Muscle of back (tissue), 11 donors: Measurements from ENCODE around the gene SEPTIN2. TPM values are rescaled to one million over a fixed set of nuclear protein-coding genes. Genes with fewer than 3 reads are reported as not detected.
A peak's percentile ranks its signal among the peaks of the same experiment; 100 is the strongest.
"Not testable (repeated sequence)": the region's sequence is repeated elsewhere in the genome, so short reads cannot be mapped to it uniquely, and the experiment has no call there.

ENCODE experiments used
- DNase-seq, 3 donors: peaks; one replicate each; pipeline versions ENCODE4 v3.0.0 to v3.0.0-alpha.2; 2013
- polyA plus RNA-seq, 10 donors: library from polyadenylated mRNA; unstranded; fragments of 120-200 nt; gene quantifications; one replicate each; pipeline ENCODE4 v1.2.1, GENCODE V29; 2013; ENCODE audit not compliant: insufficient read length in 10 of 10

Gene SEPTIN2
- polyA plus RNA-seq, 10 donors = 265 to 384 (median 314) TPM

DNA sequence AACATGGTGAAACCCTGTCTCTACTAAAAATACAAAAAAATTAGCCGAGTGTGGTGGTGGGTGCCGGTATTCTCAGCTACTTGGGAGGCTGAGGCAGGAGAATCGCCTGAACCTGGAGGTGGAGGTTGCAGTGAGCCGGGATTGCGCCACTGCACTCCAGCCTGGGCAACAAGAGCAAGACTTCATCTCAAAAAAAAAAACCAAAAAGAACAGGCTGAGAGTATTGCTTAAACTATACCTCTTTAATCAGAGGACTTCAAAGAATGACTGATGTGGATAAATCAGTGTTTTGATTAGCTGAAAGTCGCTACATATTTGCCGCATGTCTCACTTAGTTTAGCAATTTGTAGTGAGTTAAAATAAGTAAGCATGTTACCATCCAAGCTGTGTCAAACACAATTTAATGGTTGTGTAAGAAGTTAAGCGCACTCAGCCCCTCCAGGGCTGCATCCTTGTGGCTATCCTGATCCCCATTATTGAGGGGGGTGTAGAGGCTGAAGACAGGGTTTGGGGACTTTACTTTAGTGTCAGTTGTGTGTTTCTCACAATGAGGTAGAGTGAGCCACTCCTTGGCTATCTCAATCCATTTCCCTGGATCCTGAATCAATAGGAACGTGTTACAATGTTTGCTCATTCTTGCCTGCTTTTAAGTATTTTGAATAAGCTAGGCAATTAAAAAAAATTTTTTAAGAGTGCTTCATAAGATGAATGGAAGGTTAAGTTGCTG, 29.4 kb downstream of the SEPTIN2 start:
- no peak for DNase-seq

DNA sequence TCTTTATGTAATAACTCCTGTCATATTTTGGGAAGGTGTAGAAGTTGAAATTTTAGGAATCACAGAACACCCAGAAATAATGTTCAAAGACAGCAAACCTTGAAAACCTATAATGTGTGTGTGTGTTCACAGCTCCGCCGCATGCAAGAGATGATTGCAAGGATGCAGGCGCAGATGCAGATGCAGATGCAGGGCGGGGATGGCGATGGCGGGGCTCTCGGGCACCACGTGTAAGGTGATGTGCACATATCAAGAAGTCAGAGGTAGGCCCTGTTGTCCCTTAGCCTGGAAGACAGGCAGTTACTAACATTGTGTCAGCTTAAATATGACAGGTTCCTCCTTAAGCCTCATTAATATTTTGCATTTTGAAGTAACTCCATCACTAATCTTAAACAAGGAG, 34.2 kb downstream of the SEPTIN2 start:
- no peak for DNase-seq

- DNase-seq = no peak
Observed at GRCh38 chr2:241350530-241350877, 34.8 kb downstream of the SEPTIN2 start.

GRCh38 chr2:241350878-241351639, 35.3 kb downstream of the SEPTIN2 start:
- no peak for DNase-seq

DNA sequence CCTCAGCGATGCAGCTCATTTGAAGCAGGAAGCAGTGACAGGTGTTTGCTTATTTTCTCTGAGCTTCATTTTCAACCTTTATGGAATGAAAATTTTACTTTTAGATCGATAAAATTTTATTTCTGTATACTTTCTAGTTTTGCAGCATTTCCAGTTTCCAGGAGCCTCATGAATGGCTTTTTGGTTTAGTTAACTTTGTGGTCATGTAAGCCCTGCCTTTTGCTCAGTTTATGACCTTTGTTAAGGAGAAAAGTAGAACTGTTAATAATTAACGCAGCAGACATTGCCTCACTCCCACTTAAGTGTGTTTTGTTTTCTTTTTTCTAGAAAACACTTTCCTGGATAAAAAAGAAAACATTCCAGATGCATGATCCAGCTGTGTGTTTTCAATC, 35.9 kb downstream of the SEPTIN2 start:
- no peak for DNase-seq

DNA sequence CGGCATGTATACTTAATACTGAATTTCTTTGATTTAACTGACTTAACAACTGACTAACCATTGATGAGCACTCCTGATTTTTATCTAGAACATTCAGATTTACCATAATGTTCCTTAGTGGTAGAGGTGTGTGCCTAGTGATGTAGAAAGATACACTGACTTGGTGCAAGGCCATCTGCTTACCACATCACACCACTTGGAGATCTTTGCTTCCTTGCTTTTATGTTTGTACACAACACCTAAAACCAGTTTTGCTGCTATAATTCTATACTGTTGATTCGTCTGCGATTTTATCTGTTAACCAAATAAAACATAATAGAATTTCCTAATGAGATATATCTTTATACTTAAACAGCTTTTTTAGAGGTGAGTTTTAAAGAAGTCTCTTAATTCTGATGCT, 36.5 kb downstream of the SEPTIN2 start:
- DNase-seq = no peak

DNA sequence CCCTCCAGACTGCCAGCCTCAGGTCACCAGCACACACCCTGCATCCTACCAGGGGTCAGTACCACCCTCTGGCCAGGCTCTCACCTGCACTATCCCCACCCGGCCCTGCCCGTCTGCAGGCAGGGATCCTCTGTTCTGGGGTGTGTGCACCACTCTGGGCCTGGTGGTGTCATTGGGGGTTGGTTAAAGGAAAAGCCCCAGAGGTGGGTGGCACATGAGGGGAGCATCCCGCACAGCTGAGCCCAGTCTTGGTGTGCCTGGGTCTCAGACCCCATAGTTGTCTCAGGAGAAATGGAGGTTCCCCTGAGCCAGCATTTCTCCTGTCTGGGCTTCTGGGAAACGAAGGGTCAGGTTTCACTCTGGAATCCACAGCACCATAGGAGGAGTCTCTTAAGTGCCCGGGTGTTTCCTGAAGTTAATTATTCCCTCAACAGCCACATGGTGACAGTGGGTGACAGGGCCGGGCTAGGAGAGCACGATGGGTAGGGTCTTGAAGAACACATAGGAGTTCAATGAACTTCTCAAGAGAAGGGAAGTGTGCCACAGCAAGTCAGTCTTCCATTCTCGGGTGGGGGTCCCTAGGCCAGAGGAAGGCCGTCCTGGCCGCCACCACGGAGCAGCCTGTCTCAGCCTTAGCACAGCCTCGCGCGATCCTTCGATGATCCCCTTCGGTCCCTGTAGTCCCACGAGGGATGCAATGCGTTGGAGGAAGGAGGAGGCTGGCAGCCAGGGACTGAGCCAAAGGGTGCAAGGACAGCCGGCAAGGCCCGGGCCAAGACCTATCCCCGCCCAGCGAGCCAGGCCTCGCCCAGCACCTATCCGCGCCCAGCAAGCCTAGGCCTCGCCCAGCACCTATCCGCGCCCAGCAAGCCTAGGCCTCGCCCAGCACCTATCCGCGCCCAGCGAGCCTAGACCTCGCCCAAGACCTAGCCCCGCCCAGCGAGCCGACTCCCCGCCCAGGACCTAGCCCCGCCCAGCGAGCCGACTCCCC, 39.2 kb downstream of the SEPTIN2 start:
- peak; percentile 30 to 73 (median 38) for DNase-seq

GRCh38 chr2:241355983-241356870, 40.5 kb downstream of the SEPTIN2 start, which contains the start of gene FARP2:
Gene FARP2 (plus strand): TSS chr2:241356285. CDS start chr2:241373108, 16,823 bp downstream.
- peak; percentile 98 to 99 (median 98) for DNase-seq

- DNase-seq = no peak
Observed at GRCh38 chr2:241356871-241357260, 41.1 kb downstream of the SEPTIN2 start.

DNA sequence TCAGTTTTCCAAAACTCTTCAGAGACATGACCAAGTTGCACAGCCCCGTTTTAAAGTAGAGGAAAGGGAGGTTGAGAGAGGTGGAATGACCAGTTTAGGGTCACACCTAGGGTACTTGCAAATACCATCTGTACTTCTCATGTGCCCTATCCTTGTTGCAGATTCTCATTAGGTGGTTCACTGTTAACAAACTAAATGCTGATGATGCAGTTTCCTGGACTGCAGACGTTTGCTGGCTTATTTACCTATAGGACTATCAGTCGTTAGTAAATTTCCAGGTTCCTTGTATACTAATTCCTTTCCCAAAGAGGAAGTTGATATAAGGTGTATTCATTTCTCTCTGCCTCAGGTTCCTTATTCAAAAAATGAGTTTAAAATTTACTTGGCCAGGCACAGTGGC, 41.8 kb downstream of the SEPTIN2 start:
- DNase-seq = no peak

- DNase-seq = no peak
Observed at GRCh38 chr2:241358470-241358869, 42.7 kb downstream of the SEPTIN2 start.

GRCh38 chr2:241359481-241360045, 43.8 kb downstream of the SEPTIN2 start:
- DNase-seq = no peak

DNA sequence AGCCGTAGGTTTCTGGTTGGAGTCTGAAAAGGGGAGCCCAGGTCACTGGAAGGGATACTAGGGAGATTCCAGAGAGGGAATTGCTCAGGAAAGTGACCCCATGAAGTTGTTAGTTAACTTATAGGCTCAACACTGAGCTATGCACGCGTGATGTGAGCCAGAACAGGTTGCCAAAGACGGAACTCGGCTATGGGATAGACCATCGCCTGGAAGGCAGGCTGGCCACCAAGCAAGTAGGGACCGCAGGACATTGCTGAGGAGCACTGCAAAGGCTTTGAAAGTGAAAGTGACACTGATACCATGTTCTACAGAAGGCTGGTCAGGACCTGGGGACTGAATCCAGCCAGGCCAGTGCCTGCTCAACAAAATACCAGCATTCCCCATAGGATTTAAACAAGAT, 47.7 kb downstream of the SEPTIN2 start:
- no peak for DNase-seq

- DNase-seq = no peak
Observed at GRCh38 chr2:241364781-241365180, 49.1 kb downstream of the SEPTIN2 start.

DNA sequence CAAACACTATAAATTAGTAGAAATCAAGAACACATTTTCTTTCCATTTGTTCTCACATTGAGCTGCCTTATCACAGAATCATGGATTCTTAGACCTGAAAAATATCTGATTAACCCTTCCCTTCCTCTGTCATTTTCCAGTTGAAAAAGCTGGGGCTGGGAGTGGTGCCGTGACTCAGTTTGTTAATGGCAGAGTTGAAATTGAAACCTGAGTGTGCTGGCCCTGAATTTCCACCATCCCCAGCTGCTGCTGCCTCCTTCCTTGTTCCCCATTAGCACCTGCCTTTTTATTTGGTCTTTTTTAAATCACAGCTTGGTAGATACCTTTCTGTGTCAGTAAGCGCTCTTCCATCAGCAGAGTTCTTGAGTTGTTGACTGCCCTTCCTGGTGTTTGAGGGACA, 51.0 kb downstream of the SEPTIN2 start:
- no peak for DNase-seq

GRCh38 chr2:241368643-241369042, 52.9 kb downstream of the SEPTIN2 start:
- DNase-seq = no peak

DNA sequence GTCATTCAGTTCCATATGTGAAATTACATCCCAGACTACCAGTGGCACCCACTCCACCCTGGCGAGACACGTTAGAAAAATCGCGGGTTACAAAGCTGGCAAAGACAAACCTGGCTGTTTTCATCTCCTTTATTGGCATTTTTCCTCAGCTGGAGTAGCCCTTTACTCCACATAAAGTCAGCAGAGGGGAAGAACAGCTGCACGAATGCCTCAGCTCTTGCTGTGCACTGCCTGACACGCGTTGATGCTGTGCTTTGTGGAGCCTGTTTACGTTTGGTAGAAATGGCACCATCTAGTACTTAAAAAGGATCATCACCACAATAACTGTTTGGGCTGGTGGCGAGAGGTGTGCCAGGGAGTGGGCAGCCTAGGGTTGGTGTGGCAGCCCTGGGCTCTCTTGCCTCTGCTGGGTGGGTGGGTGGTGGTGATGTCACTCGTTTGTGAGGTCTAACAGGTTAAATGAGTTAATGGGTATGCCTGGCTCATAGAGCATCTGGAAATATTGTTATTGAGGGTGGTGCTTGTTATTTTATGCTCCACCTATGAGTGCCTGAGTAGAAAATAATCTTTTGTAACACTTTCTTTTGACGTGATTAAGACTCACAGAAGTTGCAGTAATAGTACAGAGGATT, 56.8 kb downstream of the SEPTIN2 start:
- no peak for DNase-seq

- DNase-seq = no peak
Observed at GRCh38 chr2:241373446-241373845, 57.7 kb downstream of the SEPTIN2 start.

DNA sequence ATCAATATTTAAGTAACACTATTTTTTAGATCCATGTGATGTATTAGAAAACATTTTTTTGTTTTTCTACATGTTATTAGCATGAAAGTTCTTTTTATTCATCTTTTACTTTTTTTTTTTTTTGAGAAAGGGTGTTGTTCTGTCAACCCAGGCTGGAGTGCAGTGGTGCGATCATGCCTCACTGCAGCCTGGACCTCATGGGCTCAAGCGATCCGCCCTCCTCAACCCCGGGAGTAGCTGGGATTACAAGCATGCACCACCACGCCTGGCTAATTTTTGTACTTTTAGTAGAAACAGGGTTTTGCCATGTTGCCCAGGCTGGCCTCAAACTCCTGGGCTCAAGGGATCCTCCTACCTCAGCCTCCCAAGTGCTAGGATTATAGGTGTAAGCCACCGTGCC, 58.2 kb downstream of the SEPTIN2 start:
- not testable (repeated sequence) for DNase-seq

DNA sequence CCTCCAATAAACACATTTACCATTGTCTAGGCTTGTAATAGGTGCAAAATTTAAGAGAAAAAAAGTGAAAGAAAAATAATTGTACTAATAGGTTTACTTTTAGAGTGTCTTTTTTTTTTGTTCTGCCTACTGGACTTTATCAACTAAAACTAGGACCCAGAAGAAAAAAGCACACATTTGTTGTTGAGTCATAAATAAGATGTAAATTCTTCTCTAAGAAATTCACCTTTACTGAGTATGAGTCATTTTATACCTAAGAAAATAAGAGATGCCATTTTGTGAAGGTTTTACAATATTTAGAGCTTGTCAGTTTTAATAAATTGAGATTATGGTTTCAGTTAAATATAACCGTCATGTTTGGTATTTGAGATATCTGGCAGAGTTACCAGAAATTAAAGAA, 59.6 kb downstream of the SEPTIN2 start:
- no peak for DNase-seq
